ENCODE results near the gene PLEKHA5.

DNA sequence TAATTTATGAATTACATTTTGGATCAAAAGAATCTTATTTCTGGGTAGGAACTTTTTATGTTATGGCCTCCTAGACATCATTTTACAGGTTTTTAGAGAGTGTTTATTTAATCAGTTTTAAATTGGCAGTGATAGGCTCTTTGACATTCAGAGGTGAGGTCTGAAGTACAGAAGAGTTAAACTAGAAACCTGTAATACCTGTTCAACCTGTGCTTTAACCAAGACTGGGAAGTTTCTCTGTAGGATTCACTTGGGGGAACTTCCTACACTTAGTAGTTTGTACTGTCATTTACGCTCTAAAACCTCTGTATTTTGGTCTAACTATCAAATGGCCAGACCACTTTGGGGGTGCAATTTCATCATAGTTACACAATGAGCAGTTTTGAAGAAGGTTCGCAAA lies 35.9 kb downstream of the PLEKHA5 start:
- TF ChIP-seq, protein P1, sequence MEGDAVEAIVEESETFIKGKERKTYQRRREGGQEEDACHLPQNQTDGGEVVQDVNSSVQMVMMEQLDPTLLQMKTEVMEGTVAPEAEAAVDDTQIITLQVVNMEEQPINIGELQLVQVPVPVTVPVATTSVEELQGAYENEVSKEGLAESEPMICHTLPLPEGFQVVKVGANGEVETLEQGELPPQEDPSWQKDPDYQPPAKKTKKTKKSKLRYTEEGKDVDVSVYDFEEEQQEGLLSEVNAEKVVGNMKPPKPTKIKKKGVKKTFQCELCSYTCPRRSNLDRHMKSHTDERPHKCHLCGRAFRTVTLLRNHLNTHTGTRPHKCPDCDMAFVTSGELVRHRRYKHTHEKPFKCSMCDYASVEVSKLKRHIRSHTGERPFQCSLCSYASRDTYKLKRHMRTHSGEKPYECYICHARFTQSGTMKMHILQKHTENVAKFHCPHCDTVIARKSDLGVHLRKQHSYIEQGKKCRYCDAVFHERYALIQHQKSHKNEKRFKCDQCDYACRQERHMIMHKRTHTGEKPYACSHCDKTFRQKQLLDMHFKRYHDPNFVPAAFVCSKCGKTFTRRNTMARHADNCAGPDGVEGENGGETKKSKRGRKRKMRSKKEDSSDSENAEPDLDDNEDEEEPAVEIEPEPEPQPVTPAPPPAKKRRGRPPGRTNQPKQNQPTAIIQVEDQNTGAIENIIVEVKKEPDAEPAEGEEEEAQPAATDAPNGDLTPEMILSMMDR (IDR thresholded peaks at IDR 0.05): no peak
- no peak for TF ChIP-seq POLR2A (IDR thresholded peaks at IDR 0.05)
